HG03565 (cell line): ENCODE results near the gene KLHL29.

ENCODE experiments used
- ATAC-seq: cut with Tn5 transposase; IDR thresholded peaks from one replicate; pipeline ENCODE4 v1.9.1; 2021; ENCODE audit warnings: mild to moderate bottlenecking, moderate library complexity; ENCODE audit not compliant: unreplicated experiment

Gene KLHL29

GRCh38 chr2:23467618-23468017, 82.6 kb downstream of the KLHL29 start:
- no peak for ATAC-seq

- ATAC-seq: no peak
Observed at GRCh38 chr2:23468474-23469141, 83.6 kb downstream of the KLHL29 start.

DNA sequence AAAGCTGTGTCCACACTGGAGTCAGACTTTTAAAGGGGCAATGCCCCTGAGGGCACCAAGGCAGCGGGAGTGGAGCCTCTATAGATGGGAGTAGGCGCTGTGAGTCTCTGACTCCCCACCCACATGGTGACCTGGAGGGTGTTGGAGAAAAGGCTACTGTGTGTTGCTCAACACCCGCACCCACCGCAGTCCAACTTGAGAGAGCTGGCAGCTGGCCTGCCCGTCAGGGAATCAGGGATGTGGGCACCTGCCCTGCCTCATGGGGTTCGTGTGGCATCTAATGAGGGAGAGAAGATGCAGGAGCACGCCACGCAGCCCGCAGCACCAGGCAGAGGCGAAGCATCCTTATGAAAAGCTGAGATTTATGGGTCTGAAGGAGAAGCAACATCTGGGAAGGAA, 84.2 kb downstream of the KLHL29 start:
- no peak for ATAC-seq

- no peak for ATAC-seq
Observed at GRCh38 chr2:23475036-23475435, 90.1 kb downstream of the KLHL29 start.

- no peak for ATAC-seq
Observed at GRCh38 chr2:23475473-23475872, 90.5 kb downstream of the KLHL29 start.

GRCh38 chr2:23476786-23477185, 91.8 kb downstream of the KLHL29 start:
- ATAC-seq: no peak

DNA sequence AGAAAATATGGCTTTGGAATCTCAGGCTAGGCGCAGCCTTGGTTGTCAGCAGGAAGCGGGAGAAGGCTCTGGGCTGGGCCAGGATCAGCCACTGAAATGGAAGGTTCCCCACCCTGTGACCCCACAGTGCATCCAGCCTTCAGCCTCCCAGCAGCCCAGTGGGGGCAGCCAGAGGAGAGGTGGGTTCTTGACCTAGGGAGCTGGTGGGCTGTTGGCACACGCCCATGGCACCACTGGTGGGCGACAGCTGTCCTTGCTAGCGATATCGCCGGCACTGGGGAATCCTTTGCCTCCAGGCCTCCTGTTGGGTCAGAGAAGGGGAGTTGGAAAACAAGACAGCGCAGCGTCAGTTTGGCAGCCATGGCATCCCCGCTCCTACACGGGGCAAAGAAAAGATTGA, 92.4 kb downstream of the KLHL29 start:
- ATAC-seq: no peak

DNA sequence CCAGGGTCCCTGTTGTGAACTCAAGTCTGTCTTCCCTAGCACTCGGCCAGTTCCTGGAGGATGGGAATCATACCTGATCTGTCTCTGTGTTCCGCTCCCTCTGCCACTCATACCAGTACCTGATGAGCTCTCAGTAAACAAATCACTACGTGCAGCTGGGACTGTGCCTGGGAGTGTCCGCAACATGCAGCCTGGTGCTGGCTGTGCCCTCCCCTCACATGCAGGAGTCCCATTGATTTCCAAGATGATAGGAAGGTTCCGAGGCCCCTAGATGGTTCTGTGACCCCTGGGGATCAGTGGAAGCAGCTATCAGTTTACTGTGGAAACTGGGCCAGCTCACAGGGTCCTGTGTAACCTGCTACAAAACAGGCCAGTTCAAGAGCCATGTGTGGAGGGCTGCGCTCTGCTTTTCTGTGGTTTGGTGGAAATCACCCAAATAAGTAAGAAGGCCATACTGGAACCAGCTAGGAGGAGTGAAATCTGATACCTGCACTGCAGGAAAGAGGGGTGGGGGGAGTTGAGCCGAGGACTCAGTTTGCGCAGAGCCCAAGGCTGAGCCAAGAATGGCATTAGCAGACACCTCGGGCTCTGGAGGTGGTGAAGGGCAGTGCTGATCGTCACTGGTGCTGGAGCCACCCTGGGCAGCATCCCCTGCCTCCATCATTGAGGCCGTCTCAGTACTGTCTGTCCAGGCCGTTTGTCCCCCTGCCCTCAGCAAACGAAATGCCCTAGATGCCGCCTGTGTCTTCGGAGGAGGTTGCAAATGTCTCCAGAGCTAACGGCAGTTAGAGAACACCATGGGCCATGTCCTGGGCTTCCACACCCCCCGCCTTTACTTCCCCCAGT, 93.3 kb downstream of the KLHL29 start:
- ATAC-seq: no peak

DNA sequence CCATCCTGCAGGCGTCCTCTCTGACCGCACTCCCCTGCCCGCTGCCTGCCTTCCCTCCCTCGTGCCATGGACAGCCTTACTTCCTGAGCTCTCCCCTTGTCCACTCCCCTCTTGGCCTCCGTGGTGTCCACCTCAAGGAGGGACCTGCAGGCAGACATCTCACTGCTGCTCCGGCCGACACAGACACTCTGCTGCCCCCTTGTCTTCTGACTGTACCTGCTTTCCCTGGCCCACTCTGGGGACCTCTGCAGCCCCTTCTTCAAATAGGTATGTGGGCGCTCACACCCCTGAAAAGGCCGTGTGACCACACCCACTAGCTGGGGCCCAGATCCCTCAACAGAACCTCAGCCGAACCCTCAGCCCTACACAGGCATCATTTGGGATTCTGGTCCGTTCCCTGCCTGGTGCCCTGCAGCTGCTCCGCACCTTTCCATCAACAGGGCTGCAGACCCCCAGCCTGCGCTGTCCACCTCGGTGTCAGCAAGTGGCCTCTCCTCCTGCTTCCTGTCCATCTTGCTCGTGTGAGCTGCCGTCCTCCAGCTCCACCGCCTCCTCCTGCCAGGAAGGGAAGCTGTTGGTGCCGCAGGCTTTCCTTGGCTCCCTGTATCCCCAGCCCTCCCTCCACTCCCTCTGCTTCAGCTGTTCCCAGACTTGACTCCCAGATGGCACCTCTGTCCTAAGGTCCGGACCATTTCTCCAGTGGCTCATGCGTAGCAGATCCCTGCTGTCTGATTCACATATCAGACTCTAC, 94.1 kb downstream of the KLHL29 start:
- no peak for ATAC-seq

- ATAC-seq: no peak
Observed at GRCh38 chr2:23480957-23481797, 96.2 kb downstream of the KLHL29 start.

DNA sequence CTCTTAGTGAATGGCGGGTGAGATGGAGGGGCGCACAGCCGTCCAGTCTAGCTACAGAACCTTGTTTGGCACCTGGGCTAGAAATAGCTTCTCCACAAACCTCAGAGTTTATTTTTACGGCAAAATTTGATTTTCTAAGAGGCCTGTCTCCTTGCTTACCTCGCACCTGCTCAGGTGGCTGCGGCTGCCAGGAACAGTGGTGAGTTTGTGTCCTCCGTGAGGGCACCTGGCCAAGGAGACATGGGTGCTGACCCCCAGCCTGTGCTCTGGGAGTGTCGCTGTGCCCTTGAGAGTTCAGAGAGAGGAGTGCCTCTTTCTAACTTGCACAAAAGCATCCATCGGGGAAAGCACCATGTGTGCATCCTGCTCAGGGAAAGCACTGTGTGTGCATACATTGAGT, 97.2 kb downstream of the KLHL29 start:
- no peak for ATAC-seq

- ATAC-seq: no peak
Observed at GRCh38 chr2:23482607-23483006, 97.6 kb downstream of the KLHL29 start.

- ATAC-seq: no peak
Observed at GRCh38 chr2:23483791-23484190, 98.8 kb downstream of the KLHL29 start.

DNA sequence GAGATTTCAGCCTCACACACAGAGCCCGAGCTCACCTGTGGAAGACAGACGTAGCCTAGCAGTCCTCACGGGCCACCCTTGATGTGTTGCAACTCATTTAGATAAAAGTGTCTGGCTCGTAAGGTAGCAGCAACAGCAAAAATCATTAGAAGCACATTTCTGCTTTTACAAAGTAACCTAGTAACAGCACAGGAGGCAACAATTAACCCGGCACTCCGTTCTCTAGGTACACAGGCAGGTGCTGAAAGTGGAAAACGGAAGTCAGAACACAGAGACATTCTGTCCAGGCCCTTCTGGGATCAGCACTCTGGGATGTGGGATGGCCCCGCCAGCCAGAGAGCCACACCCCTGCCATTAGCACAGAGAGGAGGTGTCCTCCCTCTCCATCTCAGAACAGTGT, 99.3 kb downstream of the KLHL29 start:
- ATAC-seq: no peak

- no peak for ATAC-seq
Observed at GRCh38 chr2:23484767-23485166, 99.8 kb downstream of the KLHL29 start.

GRCh38 chr2:23485261-23485660, 100.3 kb downstream of the KLHL29 start:
- no peak for ATAC-seq

DNA sequence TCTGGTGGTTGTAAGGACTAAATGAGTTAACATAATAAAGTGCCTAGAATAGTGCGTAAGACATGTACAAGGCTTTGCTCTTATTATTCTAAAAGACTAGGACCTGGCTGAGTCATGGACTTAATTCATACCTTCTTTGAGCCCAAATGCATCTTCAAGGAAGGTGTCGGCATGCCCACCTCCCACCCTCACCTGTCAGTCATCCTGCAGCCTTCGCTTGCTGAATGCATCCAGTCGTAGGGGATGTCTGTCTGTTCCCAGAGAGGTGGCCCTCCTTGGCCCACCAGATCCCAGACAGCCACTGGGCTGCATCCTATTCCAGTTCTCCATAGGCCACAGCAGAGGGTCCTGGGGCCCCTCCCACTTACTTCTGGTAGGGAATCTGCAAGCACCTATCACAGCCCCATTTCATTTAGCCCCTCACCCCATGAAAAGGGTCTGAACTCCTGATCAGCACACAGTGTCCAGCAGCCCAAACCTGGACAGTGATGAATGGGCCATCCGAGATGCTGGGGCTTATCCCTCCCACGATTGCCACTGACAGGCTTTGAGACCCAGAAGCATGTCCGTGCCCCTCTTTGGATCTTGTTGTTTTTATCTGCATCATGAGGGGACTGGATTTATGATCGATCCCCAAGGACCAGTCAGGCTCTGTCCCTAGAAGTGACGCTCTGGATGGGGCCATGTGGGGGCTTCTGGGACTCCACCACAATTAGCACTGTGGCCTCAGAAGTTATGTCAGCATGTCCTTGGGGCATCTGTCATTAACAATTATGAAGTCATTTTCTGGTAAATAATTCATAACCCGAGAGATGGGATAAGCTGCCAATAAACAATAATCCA, 101.1 kb downstream of the KLHL29 start:
- no peak for ATAC-seq

GRCh38 chr2:23486684-23487075, 101.7 kb downstream of the KLHL29 start:
- ATAC-seq: no peak

DNA sequence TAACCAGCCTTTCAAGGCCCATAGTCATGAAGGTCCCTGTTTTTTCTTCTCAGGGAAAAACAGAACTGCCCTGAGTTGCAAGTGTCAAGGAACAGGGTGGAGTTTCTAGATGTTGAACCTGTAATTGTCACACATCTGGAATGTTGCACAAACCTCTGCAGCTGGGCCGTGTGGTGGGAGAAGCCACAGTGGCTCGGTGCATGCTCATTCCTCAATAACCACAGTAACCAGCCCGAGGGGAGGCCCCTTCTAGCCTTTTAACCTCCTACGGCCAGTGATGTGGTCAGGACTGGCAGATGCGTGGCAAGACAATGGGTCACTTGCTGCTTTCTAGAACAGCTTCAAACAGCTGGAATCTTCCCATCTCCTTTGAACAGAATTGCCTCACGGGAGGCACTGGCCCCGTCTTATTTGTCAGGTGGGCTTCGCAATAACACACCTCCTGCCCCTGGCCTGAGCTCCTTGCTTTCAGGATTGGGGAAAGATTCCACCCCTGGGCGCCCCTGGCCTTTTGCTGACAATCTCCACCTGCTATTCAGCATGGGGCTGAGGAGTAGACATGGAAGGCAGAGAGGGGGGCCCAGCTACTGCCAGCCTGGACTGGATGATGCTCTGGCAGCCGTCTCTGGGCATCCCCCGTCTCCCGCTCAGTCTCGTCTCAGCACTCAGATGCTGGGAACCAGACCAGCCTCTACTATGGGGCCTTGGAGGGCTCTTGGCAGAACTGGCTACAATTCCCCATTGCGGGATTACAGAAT, 102.9 kb downstream of the KLHL29 start:
- peak; percentile 47 for ATAC-seq
